NT2/D1 (cell line): ENCODE measurements around the gene EML1.

Experiments
- DNase-seq: peaks from one replicate; pipeline ENCODE4 v3.0.0-alpha.2; 2011; ENCODE audit warnings: low read depth, low spot score
- H3K27me3 ChIP-seq: 2 replicates; pipeline ENCODE4 v1.6.0; 2011; ENCODE audit warnings: mild to moderate bottlenecking; ENCODE audit not compliant: insufficient read length, insufficient read depth
- H3K36me3 ChIP-seq: 2 replicates; pipeline ENCODE4 v1.6.1; 2011; ENCODE audit warnings: mild to moderate bottlenecking, low read length, mixed read lengths; ENCODE audit not compliant: insufficient read depth, insufficient read length
- H3K4me1 ChIP-seq: 2 replicates; pipeline ENCODE4 v1.5.1; 2011; ENCODE audit not compliant: insufficient read depth, insufficient read length
- H3K4me3 ChIP-seq: 2 replicates; pipeline ENCODE4 v1.5.1; 2011; ENCODE audit warnings: low read depth; ENCODE audit not compliant: insufficient read length
- H3K9ac ChIP-seq: 2 replicates; pipeline ENCODE4 v1.6.0; 2011; ENCODE audit warnings: low read depth; ENCODE audit not compliant: insufficient read length
- H3K9me3 ChIP-seq: 2 replicates; pipeline ENCODE4 v1.5.1; 2011; ENCODE audit warnings: mild to moderate bottlenecking, low read length; ENCODE audit not compliant: insufficient read depth
- SUZ12 ChIP-seq: IDR thresholded peaks from 2 replicates; pipeline ENCODE4 v1.6.1; 2011; ENCODE audit not compliant: insufficient read length, insufficient read depth; ENCODE audit errors: extremely low read depth
- YY1 ChIP-seq: IDR thresholded peaks from 2 replicates; pipeline ENCODE4 v1.6.1; 2011; ENCODE audit not compliant: insufficient read length, insufficient read depth
- ZNF274 ChIP-seq: IDR thresholded peaks from 2 replicates; pipeline ENCODE4 v1.6.1; 2011; ENCODE audit warnings: mild to moderate bottlenecking, low read depth, low read length

EML1 gene

GRCh38 chr14:99792210-99792535, 1.0 kb upstream of the EML1 start:
- DNase-seq = no peak
- H3K4me3 ChIP-seq = no peak overlapping the region

DNA sequence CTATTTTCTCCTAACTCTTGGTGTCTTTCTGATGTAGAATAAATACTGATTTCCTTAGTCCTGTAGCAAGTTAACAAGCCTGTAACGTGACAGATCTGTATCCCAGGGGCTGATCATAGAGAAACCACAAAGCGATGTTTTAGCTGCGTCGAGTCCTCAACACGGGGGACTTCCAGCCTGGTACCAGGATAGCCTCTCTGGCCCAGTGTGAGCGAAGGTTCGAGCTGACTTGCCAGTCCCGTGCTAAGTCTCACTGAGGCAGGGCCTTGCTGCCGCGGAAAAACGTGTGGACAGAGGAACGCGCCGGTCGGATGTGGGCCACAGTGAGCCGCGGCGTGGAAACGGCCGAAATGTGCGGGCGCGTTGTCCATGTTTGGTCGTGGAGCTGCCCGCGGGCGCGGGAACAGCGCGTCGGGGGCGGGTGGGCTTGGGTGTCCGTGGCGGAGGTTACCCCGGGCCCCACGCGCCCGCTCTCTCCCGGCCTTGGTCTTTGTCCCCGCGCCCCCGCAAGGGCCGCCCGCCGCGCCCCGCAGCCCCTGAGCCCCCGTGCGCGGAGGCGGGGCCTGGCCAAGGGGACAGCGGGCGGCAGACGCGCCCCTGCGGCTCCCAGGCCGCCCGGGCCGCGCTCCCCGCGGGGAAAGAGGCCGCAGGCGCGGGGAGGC, 531 bp upstream of the EML1 start:
- no peak for DNase-seq
- Histone ChIP-seq H3K4me1 (peaks cover 2% of the 10 kb centered on the region), H3K9me3 (no peaks in the 10 kb centered on the region), H3K4me3 (peak overlapping the region; percentile 36), H3K36me3 (no peaks in the 10 kb centered on the region), H3K9ac (peak overlapping the region; percentile 83), H3K27me3 (peaks cover 3% of the 10 kb centered on the region)
- TF ChIP-seq SUZ12 (no peak), ZNF274 (no peak), YY1 (no peak)

More at GRCh38 chr14:99792210-99792535, 1.0 kb upstream of the EML1 start:
- Histone ChIP-seq H3K36me3 (no peaks in the 10 kb centered on the region), H3K9ac (no peak overlapping the region), H3K9me3 (no peaks in the 10 kb centered on the region), H3K4me1 (peaks cover 2% of the 10 kb centered on the region), H3K27me3 (peaks cover 3% of the 10 kb centered on the region)
- no peak for TF ChIP-seq YY1
- no peak for TF ChIP-seq SUZ12

DNA sequence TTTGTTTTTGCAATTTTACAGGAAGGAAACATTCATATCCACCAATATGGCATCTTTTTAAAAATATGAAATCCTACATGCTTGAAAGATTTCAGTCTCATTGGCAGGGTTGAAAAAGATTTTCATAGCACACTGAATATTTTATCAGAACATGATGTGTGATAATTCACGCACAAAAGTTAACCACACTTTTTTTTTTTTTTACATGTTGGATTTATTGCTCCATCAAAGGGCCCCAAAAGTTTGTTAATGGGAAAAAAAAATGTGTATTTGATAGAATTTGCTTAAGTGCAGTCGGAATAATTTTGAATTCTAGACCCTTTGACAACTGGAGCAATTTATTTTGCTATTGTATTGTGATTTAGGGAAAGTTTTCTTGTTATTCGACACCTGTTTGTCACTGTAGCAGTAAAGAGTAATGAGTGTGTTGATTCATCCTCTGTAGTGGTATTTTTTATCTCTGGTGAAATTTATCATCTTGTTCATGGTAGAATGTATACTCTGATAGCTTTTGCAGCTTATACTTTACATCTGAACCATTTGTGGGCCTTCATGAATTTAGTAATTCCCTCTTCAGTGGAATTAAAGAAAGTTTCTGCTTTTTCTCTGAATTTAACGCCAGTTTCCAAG, 1.1 kb downstream of the EML1 start:
- Histone ChIP-seq H3K9ac (peak overlapping the region; percentile 77), H3K36me3 (peaks cover 2% of the 10 kb centered on the region), H3K9me3 (no peaks in the 10 kb centered on the region), H3K4me1 (peaks cover 2% of the 10 kb centered on the region), H3K27me3 (peaks cover 3% of the 10 kb centered on the region), H3K4me3 (peak overlapping the region; percentile 58)
- TF ChIP-seq YY1 (no peak), ZNF274 (no peak), SUZ12 (no peak)
- no peak for DNase-seq

GRCh38 chr14:99795046-99795445, 1.8 kb downstream of the EML1 start:
- H3K36me3 ChIP-seq = peaks cover 3% of the 10 kb centered on the region
- H3K4me3 ChIP-seq = no peak overlapping the region
- peaks cover 3% of the 10 kb centered on the region for H3K27me3 ChIP-seq
- TF ChIP-seq ZNF274 = no peak
- no peak for TF ChIP-seq SUZ12
- TF ChIP-seq YY1 = no peak
- H3K4me1 ChIP-seq = peaks cover 2% of the 10 kb centered on the region
- H3K9me3 ChIP-seq = no peaks in the 10 kb centered on the region
- DNase-seq = no peak
- no peak overlapping the region for H3K9ac ChIP-seq

DNA sequence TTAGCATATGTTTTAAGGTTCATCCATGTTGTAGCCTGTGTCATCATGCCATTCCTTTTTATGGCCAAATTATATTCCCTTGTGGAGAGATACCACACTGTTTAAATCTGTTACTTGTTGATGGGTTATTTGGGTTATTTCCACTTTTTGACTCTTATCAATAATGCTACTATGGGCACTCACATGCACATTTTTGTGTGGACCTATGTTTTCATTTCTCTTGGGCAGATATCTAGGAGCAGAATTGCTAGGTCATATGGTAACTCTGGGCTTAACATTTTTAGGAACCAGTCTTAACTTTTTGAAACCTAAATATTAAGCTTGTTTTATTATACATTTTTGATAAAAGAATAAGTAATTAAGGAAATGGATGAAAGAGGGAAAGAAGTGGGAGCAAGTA, 4.0 kb downstream of the EML1 start:
- Histone ChIP-seq H3K9me3 (no peaks in the 10 kb centered on the region), H3K4me3 (no peak overlapping the region), H3K27me3 (peaks cover 3% of the 10 kb centered on the region), H3K36me3 (peaks cover 3% of the 10 kb centered on the region), H3K9ac (no peak overlapping the region), H3K4me1 (no peaks in the 10 kb centered on the region)
- TF ChIP-seq YY1 (no peak), SUZ12 (no peak), ZNF274 (no peak)
- no peak for DNase-seq

DNA sequence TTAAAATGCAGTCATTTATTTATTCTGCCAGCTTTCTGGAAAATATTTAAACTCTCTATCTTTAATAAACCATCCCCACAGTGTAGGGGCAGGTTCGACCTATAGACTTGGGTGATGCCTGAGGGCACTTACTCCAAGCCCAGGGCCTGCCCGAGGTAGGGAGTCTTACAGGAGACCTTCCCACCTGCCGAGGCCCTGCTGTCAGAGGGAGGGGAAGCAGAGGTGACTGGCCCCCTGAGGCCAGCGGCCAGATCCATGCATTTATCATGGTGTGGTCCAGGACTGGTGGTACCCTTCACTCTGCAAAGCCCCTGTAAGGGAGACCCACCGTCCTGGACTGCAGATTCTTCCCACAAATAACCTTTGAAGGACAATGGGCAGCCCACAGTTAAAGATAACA, 7.6 kb downstream of the EML1 start:
- DNase-seq = no peak
- no peaks in the 10 kb centered on the region for H3K9me3 ChIP-seq
- H3K27me3 ChIP-seq = no peaks in the 10 kb centered on the region
- peaks cover 3% of the 10 kb centered on the region for H3K36me3 ChIP-seq
- H3K4me1 ChIP-seq = no peaks in the 10 kb centered on the region
- H3K4me3 ChIP-seq = no peak overlapping the region
- no peak for TF ChIP-seq ZNF274
- no peak for TF ChIP-seq SUZ12
- no peak for TF ChIP-seq YY1
- H3K9ac ChIP-seq = no peak overlapping the region

DNA sequence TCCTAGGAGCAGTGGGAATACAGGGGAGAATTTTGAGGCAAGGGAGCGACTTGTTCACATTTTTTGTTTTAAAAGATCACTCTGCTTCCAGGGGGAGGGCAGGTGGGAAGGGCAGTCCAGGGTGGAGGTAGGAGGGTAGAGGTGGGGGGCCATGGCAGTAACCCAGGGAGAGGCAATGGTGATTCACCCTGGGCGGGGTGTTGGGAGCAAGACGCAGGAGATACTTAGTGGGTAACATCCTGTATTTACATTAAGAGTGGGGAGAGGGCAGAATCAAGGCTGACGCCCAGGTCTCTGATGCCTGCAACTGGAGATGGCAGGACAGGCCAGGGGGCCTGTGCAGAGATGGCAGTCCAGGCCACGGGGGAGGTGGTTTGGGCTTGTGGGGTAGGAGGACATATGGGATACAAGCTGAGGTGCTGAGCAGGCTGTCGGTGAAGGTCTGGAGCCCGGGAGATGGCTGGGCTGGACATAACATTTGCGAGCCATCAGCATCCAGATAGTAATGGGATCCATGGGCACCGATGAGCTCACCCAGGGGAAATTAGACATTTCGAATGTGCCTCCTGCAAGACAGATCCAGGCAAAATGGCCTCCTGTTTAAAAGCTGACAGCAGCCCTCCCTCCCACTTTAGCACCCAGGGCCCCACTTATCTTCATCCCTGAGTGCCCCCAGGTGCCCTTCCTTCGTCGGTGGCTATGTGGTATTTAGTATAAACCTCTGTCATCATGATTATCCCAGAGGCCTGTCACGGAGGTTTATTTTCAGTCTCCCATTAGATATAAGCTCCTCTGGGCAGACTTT, 9.3 kb downstream of the EML1 start:
- Histone ChIP-seq H3K36me3 (peaks cover 3% of the 10 kb centered on the region), H3K4me1 (peaks cover 2% of the 10 kb centered on the region), H3K9me3 (no peaks in the 10 kb centered on the region), H3K4me3 (no peak overlapping the region), H3K27me3 (no peaks in the 10 kb centered on the region), H3K9ac (no peak overlapping the region)
- TF ChIP-seq YY1 (no peak), SUZ12 (no peak), ZNF274 (no peak)
- DNase-seq = no peak
